ENCODE measurements around the gene CARS1.

CARS1 gene

GRCh38 chr11:3041699-3042441 lies 15.4 kb downstream of the CARS1 start:
- no peak for DNase-seq (ENCODE audit: low spot score)

DNA sequence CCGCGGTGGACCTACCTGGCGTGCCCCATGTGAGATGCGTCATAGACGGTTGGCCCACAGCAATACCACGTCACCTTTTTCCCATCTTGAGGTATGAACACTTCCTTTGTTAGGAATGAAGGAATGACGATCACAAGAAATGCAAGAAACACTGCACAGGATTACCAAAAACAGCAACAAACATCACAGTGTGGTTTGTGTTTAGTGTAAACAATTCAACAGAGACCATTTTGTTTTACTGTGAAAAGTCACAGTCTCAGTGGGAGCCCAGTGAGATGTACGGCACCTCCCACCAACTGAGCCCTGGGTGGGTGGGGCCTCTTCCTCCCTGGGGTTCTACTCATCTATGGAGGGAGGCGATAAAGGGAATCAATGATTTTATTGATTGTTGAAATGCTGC lies 16.3 kb downstream of the CARS1 start:
- no peak for DNase-seq (ENCODE audit: low spot score)

- no peak for DNase-seq (ENCODE audit: low spot score)
Observed at GRCh38 chr11:3037945-3038271, 19.3 kb downstream of the CARS1 start.

- peak; percentile 72 for DNase-seq (ENCODE audit: low spot score)
Observed at GRCh38 chr11:3037040-3037944, 19.9 kb downstream of the CARS1 start.

DNA sequence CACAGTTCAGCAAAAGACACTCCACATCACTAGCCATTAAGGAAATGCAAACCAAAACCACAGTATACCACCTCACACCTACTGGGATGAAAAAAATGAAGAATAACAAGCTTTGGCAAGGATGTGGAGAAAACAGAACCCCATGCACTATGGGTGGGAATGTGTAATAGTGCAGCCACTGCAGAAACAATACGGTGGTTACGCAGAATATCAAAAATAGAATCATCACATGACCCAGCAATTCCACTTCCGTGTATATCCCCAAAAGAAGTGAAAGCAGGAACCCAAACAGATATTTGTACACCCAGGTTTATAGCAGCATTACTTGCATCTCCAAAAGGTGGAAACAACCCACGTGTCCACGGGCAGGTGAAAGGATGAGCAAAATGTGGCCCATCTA lies 20.8 kb downstream of the CARS1 start:
- DNase-seq (ENCODE audit: low spot score), result no peak

GRCh38 chr11:3035333-3035732 lies 21.9 kb downstream of the CARS1 start:
- no peak for DNase-seq (ENCODE audit: low spot score)

GRCh38 chr11:3030289-3031070 lies 26.7 kb downstream of the CARS1 start:
- no peak for DNase-seq (ENCODE audit: low spot score)

DNA sequence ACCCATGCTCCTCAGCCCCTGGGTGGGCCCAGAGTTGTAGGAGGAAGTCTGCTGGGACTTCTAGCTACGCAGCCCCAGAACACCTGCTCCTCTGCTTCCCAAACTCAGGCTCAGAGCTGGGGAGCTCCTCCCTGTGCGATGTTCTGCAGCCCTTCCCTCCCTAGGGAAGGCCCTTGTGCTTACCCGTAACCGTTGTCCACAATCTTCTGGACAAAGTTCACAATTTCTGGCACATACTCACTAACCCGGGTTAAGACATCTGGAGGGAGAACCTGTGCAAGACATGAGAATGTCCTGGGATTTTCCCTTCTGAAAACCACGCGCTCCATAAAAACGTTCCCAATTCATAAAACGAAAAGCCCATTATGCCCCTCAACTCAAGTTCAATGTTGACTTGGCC lies 28.4 kb downstream of the CARS1 start:
- DNase-seq (ENCODE audit: low spot score), result no peak

- DNase-seq (ENCODE audit: low spot score), result no peak
Observed at GRCh38 chr11:3026803-3027202, 30.4 kb downstream of the CARS1 start.

DNA sequence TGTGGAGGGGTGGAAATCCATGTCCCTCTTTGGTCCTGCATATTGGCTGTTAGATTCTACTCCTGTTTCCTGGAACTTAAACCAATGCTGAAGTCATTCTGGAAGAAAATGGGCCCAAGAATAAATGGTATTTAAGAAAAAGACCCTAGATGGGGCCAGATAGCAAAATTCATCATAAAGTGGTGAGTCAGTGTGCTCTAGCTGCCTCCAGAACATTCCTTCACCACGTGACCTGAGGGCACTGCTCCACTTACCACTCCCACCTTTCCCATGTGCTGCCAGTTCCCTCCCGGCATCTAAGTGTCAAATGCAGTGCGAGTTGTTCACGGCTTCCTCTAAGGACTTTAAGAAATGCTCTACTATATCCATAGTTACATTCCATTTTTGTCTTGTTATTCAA lies 34.2 kb downstream of the CARS1 start:
- DNase-seq (ENCODE audit: low spot score), result no peak

GRCh38 chr11:3022300-3022967 lies 34.8 kb downstream of the CARS1 start:
- DNase-seq (ENCODE audit: low spot score), result no peak

GRCh38 chr11:3021125-3021524 lies 36.1 kb downstream of the CARS1 start:
- no peak for DNase-seq (ENCODE audit: low spot score)

- no peak for DNase-seq (ENCODE audit: low spot score)
Observed at GRCh38 chr11:3020011-3020410, 37.2 kb downstream of the CARS1 start.

- DNase-seq (ENCODE audit: low spot score), result no peak
Observed at GRCh38 chr11:3018596-3018995, 38.6 kb downstream of the CARS1 start.

DNA sequence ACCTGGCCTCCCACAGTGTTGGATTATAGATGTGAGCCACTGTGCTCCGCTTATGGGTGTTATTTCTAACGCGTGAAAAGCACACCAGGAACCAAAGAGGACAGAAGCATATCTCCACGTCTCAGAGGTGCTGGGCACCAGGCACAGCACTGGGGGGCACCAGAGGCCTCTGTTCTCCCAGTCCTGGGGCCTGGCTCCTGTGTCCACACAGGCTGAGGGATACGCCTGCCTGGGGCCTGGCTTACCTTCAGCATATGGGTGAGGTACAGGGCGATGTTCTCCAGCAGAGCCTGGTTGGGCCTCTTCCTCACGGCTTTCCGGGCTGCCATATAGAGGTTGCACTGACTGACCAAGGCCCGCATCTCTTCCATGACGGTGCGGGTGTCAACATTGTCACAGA lies 40.4 kb downstream of the CARS1 start:
- no peak for DNase-seq (ENCODE audit: low spot score)

GRCh38 chr11:3015796-3016195 lies 41.4 kb downstream of the CARS1 start:
- no peak for DNase-seq (ENCODE audit: low spot score)

- no peak for DNase-seq (ENCODE audit: low spot score)
Observed at GRCh38 chr11:3014943-3015342, 42.3 kb downstream of the CARS1 start.

GRCh38 chr11:3014057-3014938 lies 42.9 kb downstream of the CARS1 start:
- no peak for DNase-seq (ENCODE audit: low spot score)

DNA sequence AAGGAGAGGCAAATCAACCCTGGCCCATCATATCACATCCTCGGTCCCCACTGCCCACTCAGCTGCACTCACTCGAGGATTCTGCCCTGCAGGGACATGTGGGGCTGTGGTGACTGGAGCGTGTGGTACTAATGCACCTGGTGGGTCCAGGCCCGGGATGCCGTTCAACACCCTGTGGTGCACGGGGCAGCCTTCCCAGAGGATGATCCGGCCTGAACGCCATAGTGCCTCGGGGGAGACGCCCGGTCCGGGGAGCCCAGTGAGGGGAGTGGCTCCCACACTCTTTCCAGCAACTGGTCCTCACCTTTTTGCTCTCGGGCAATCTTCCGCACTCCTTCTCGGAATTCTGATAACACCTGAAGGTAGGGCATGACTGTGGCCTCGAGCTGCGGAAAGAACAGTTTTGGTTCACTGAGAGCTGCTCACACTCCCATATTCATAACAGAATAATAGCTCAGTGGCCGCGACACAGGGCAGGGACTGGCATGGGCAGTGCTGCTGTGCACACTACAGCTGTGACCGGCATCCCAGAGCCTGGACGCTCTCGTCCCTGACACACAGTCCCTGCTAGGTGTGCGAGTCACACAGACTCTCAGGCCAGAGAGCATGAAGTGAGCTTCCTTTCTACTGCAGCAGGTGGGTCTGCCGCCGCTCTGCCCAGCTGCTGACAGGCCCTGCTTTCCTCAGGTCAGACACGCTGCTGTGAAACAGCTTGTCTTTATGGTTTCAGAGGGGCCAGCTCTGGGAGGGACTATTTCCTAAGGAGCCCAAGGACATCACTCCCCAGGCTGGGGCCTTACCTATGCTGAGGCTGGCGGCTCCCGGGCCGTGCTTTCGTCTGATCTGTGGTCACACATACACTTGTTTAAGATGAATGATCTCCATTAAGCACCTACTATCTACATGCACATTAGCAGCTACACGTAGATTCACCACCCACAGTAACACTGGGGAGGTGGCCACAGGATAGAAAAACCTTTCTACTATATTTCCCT lies 45.0 kb downstream of the CARS1 start:
- no peak for DNase-seq (ENCODE audit: low spot score)

Measured in SK-N-DZ (cell line).